Measurements from ENCODE around the gene EIF3F. TPM values are rescaled to one million over a fixed set of nuclear protein-coding genes. Genes with fewer than 3 reads are reported as not detected.

The EIF3F gene
- total and polyA plus RNA-seq, 9 of the 15 experiments (the other 6 are each of a cell fraction or from before 2014, with no cell fraction given), result 50.1 to 259 (median 135) TPM

- intact Hi-C loops (cut with micrococcal nuclease), result no loop called here
- FAIRE-seq (no peak), DNase-seq (ENCODE audit: extremely low read depth in 1 of 4, low spot score in 3 of 4) (no peak), ATAC-seq (no peak)
- TF ChIP-seq ARNT (IDR thresholded peaks at IDR 0.05) (no peak), FOXP4 (CRISPR knock-in tag; IDR thresholded peaks at IDR 0.05; ENCODE audit: borderline replicate concordance) (no peak), ZBTB8A (IDR thresholded peaks at IDR 0.05; ENCODE audit: partially characterized antibody) (no peak), ZNF263 (CRISPR knock-in tag; IDR thresholded peaks at IDR 0.05; ENCODE audit: borderline replicate concordance) (no peak), USF2 (CRISPR knock-in tag; IDR thresholded peaks at IDR 0.05) (no peak), CREB3 (tag; conservative IDR thresholded peaks at IDR 0.05; ENCODE audit: low read depth) (no peak), NFE2L1 (tag; IDR thresholded peaks at IDR 0.05; ENCODE audit: borderline replicate concordance, low read depth) (no peak), NCOA4 (IDR thresholded peaks at IDR 0.05; ENCODE audit: partially characterized antibody) (no peak)
- TF ChIP-seq, protein P1, sequence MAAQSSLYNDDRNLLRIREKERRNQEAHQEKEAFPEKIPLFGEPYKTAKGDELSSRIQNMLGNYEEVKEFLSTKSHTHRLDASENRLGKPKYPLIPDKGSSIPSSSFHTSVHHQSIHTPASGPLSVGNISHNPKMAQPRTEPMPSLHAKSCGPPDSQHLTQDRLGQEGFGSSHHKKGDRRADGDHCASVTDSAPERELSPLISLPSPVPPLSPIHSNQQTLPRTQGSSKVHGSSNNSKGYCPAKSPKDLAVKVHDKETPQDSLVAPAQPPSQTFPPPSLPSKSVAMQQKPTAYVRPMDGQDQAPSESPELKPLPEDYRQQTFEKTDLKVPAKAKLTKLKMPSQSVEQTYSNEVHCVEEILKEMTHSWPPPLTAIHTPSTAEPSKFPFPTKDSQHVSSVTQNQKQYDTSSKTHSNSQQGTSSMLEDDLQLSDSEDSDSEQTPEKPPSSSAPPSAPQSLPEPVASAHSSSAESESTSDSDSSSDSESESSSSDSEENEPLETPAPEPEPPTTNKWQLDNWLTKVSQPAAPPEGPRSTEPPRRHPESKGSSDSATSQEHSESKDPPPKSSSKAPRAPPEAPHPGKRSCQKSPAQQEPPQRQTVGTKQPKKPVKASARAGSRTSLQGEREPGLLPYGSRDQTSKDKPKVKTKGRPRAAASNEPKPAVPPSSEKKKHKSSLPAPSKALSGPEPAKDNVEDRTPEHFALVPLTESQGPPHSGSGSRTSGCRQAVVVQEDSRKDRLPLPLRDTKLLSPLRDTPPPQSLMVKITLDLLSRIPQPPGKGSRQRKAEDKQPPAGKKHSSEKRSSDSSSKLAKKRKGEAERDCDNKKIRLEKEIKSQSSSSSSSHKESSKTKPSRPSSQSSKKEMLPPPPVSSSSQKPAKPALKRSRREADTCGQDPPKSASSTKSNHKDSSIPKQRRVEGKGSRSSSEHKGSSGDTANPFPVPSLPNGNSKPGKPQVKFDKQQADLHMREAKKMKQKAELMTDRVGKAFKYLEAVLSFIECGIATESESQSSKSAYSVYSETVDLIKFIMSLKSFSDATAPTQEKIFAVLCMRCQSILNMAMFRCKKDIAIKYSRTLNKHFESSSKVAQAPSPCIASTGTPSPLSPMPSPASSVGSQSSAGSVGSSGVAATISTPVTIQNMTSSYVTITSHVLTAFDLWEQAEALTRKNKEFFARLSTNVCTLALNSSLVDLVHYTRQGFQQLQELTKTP (IDR thresholded peaks at IDR 0.05; ENCODE audit: low read depth in 1 of 2, partially characterized antibody in 2 of 2), result no peak
- Histone ChIP-seq H3K9me3 (replicated peaks; ENCODE audit: control insufficient read depth, insufficient read depth, low read depth, low read length) (no peaks in the 10 kb centered on the region), H3K4me3 (no peak overlapping the region), H3K4me2 (ENCODE audit: insufficient read depth, low read length) (no peak overlapping the region), H3K27me3 (ENCODE audit: control insufficient read depth in 2 of 2, insufficient read depth in 2 of 2, low read length in 2 of 2) (peaks cover 12 to 42% of the 10 kb centered on the region in 2 experiments; a peak in 4 of 5 replicates), H2AFZ (ENCODE audit: low read depth, low read length) (no peak overlapping the region), H4K20me1 (replicated peaks; ENCODE audit: control insufficient read depth, insufficient read depth, low read length) (peaks cover 12% of the 10 kb centered on the region), H3K27ac (ENCODE audit: extremely low read depth, low read depth, low read length) (no peak overlapping the region), H3K36me3 (ENCODE audit: control insufficient read depth, insufficient read depth, low read length) (no peaks in the 10 kb centered on the region), H3K79me2 (ENCODE audit: control insufficient read depth, insufficient read depth, low read length) (no peaks in the 10 kb centered on the region), H3K4me1 (replicated peaks in 1 of 2; ENCODE audit: control insufficient read depth in 2 of 2, insufficient read depth in 2 of 2, low read length in 2 of 2) (no peaks in the 10 kb centered on the region; a peak in 2 of 5 replicates), H3K9me1 (ENCODE audit: control insufficient read depth, insufficient read depth, low read length) (no peaks in the 10 kb centered on the region), H3K9ac (ENCODE audit: insufficient read depth in 1 of 2, low read depth in 2 of 2, low read length in 2 of 2) (no peak overlapping the region)
- in situ Hi-C loops (cut with MboI), result no loop called here
- POLR2A ChIA-PET, result interaction anchor here (0.6 kb wide), 1 partner anchor 55 kb away, joined by 3 read pairs; no protein-coding TSS in a partner anchor
- CTCF ChIA-PET (ENCODE audit: low intra/inter-chr PET ratio), result no interaction called here
- under 1% methylated on average over 11 of the region's 11 CpGs for WGBS (ENCODE audit: insufficient coverage, low coverage, missing lambda C conversion rate)
- BruUV-seq (replicated peaks), result no TSS peak
These were observed 48.2 kb downstream of the EIF3F start for GRCh38 chr11:8035200-8035855.

Measured in K562 (cell line).